Aortic smooth muscle cell (primary cell): ENCODE results near the gene TAS2R46. TPM values are rescaled to one million over a fixed set of nuclear protein-coding genes. Genes with fewer than 3 reads are reported as not detected.

ENCODE experiments used
- total RNA-seq: library from RNA; depleted of rRNA; stranded (reverse); fragments of >200 nt; gene quantifications from 2 replicates; pipeline ENCODE4 v1.2.3, GENCODE V29; 2014

TAS2R46 gene, protein sequence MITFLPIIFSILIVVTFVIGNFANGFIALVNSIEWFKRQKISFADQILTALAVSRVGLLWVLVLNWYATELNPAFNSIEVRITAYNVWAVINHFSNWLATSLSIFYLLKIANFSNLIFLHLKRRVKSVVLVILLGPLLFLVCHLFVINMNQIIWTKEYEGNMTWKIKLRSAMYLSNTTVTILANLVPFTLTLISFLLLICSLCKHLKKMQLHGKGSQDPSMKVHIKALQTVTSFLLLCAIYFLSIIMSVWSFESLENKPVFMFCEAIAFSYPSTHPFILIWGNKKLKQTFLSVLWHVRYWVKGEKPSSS
- 1.1 and 2.8 TPM in 2 replicates for total RNA-seq

DNA sequence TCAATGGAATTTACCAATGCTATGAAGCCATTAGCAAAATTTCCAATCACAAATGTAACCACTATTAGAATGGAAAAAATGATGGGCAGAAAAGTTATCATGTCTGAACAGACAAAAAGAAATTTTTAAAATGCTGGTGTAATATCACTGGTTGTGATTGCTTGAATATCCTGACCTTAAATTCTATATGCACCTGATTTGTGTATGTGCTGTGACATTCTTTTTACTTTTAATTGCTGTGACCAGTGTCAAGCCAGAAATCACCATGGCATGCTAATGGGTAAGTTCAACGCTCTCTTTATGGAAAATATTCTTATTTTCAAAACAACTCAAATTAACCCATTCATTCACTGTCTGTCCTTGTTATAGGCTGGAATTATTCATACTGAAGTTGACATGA is at the start of gene TAS2R46:
Gene TAS2R46, minus strand, starts transcription at position 101 of the 400 bp plus-strand sequence. Its CDS starts 0 bp downstream, at position 101.

GRCh38 chr12:11092128-11092527 is 30.0 kb upstream of the TAS2R46 start, which contains the start of gene TAS2R43:
TSS of gene TAS2R43 (minus strand) at chr12:11092313. CDS start at chr12:11092229, 84 bp downstream.

DNA sequence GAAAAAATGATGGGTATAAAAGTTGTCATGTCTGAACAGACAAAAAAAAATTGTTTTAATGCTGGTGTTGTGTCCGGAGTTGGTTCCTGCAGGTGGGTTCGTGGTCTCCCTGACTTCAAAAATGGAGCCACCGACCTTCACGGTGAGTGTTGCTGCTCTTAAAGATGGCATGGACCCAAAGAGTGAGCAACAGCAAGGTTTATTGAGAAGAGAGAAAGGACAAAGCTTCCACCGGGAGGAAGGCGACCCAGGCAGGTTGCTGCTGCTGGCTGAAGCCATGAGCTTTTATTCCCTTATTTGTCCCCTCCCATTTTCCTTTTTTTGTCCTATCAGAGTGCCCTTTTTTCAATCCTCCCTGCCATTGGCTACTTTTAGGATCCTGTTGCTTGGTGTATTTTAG is 30.8 kb downstream of the TAS2R46 start, which contains the start of gene TAS2R31:
Gene TAS2R31, minus strand, starts transcription at position 101 of the 400 bp plus-strand sequence. Its CDS starts 72 bp downstream, at position 29.

DNA sequence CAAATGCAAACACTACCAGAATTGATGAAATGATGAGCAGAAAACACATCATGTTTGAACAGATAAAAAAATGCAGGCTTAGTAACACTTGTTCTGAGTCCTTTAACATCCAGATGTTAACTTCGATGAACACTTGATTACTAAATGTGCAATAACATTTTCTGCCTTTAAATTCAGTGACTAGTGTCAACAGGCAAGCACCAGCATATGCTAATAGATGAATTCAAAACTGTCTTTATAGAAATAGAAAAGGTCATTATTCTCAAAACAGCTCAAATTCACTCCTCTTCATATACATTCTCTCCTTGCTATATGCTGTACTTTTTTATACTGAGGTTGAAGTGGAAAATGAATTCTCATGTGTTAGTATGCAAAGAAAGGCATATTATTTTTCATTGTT is 39.6 kb downstream of the TAS2R46 start, which contains the start of gene TAS2R19:
Gene TAS2R19, minus strand, starts transcription at position 101 of the 400 bp plus-strand sequence. Its CDS starts 49 bp downstream, at position 52.

Other genes with a start within 250 kb of the TAS2R46 start
- 0.87 and 0.92 TPM in 2 replicates for gene TAS2R10, start 235.9 kb downstream of the TAS2R46 start, total RNA-seq
- gene PRR4, start 212.8 kb downstream of the TAS2R46 start, total RNA-seq, result 0.53 and 2.2 TPM in 2 replicates
- 11.9 and 22.6 TPM in 2 replicates for gene PRH1, start 178.0 kb downstream of the TAS2R46 start, total RNA-seq
- gene TAS2R13, start 152.7 kb downstream of the TAS2R46 start, total RNA-seq, result 0.92 and 2.5 TPM in 2 replicates
- gene PRH2, start 133.1 kb downstream of the TAS2R46 start, total RNA-seq, result not detected in 2 replicates
- gene TAS2R14, start 123.0 kb downstream of the TAS2R46 start, total RNA-seq, result 1.7 and 3.2 TPM in 2 replicates
- 1.8 and 4.7 TPM in 2 replicates for gene TAS2R50, start 75.4 kb downstream of the TAS2R46 start, total RNA-seq
- gene TAS2R20, start 64.0 kb downstream of the TAS2R46 start, total RNA-seq, result 1.8 and 3.9 TPM in 2 replicates
- 2.8 and 6.0 TPM in 2 replicates for gene TAS2R19, start 39.7 kb downstream of the TAS2R46 start, total RNA-seq
- 2.2 and 3.9 TPM in 2 replicates for gene TAS2R31, start 30.9 kb downstream of the TAS2R46 start, total RNA-seq
- 0.40 and 2.2 TPM in 2 replicates for gene TAS2R43, start 30.0 kb upstream of the TAS2R46 start, total RNA-seq
- 3.2 and 6.2 TPM in 2 replicates for gene TAS2R30, start 72.3 kb upstream of the TAS2R46 start, total RNA-seq
- 6.2 and 8.5 TPM in 2 replicates for gene SMIM10L1, start 108.9 kb upstream of the TAS2R46 start, total RNA-seq
- gene TAS2R42, start 124.6 kb upstream of the TAS2R46 start, total RNA-seq, result not detected in 2 replicates
- not detected in 2 replicates for gene PRB3, start 207.4 kb upstream of the TAS2R46 start, total RNA-seq
- gene PRB4, start 248.1 kb upstream of the TAS2R46 start, total RNA-seq, result not detected in 2 replicates